ENCODE results near the gene SLC25A25. TPM values are rescaled to one million over a fixed set of nuclear protein-coding genes. Genes with fewer than 3 reads are reported as not detected.

Gene SLC25A25
- total RNA-seq, 1 donor from 2014 or later = 33.0 TPM

DNA sequence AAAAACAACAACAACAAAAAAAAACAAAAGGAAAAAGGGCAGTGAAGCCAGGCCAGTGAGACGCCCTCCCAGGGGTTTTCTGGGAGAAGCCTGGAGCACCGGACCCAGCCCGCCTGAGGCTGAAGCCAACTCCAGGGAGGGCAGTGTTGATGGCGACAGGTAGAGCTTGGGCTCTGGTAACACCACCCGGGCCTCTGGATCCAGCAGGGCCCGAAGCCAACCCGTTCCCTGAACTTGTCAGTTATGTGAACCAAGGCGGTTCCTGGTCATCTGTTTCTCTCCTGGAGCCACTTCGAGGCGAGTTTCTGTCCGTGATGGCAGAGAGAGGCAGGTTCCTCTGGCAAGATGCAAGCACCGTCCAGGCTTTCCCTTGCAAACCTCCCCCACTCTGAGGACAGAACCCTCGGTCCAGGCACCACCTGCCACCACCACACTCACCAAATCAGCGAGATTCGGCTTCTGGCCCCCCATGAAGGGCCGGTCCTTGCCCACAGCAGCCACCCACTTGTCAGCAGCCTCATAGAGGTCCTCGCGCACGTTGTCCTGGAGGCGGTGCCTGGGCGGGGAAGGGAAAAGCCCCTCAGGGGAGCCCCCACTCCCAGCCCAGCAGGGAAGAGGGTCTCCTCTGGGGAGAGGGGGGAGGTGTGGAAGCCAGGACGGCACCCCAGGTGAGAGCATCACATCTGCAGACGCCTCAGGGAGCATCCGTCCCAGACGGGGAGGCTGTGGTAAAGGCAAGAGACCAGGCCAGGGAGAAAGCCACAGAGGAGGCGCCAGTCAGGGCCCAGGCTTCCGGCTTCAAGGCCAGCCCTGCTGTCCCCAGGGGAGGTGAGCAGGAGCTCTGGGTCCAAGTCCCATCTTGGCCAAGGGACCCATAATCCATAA lies 54.1 kb downstream of the SLC25A25 start:
- Mint-ChIP-seq H3K9me3 (ENCODE audit: unreplicated experiment) (peaks cover 8% of the 10 kb centered on the region), H3K27me3 (ENCODE audit: unreplicated experiment) (peaks cover 3% of the 10 kb centered on the region), H3K4me1 (ENCODE audit: low read depth, unreplicated experiment) (peaks cover 15% of the 10 kb centered on the region), H3K36me3 (ENCODE audit: unreplicated experiment) (no peaks in the 10 kb centered on the region), H3K27ac (ENCODE audit: unreplicated experiment) (no peak overlapping the region), H3K4me3 (ENCODE audit: unreplicated experiment) (no peak overlapping the region)
- DNase-seq = peak; percentile 13
- TF ChIP-seq, protein P1, sequence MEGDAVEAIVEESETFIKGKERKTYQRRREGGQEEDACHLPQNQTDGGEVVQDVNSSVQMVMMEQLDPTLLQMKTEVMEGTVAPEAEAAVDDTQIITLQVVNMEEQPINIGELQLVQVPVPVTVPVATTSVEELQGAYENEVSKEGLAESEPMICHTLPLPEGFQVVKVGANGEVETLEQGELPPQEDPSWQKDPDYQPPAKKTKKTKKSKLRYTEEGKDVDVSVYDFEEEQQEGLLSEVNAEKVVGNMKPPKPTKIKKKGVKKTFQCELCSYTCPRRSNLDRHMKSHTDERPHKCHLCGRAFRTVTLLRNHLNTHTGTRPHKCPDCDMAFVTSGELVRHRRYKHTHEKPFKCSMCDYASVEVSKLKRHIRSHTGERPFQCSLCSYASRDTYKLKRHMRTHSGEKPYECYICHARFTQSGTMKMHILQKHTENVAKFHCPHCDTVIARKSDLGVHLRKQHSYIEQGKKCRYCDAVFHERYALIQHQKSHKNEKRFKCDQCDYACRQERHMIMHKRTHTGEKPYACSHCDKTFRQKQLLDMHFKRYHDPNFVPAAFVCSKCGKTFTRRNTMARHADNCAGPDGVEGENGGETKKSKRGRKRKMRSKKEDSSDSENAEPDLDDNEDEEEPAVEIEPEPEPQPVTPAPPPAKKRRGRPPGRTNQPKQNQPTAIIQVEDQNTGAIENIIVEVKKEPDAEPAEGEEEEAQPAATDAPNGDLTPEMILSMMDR (IDR thresholded peaks at IDR 0.05; ENCODE audit: partially characterized antibody, unreplicated experiment) = no peak

DNA sequence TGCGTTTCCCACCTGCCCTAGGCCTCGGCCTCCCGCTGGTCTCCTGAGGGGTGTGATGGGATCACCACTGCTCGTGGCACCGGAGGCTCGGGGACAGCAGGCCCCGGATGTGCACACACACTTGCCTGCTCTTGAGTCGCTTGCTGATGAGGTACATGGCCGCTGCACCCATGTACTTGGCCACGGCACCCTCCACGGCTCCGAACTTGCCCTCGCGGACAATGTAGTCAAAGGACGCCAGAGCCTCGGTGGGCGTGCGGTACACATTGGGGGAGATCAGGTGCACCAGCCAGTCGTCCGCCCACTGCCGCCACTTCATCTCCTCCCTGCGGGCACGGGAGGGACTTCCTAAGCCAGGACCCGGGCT lies 54.8 kb downstream of the SLC25A25 start:
- DNase-seq = peak; percentile 12
- Mint-ChIP-seq H3K36me3 (ENCODE audit: unreplicated experiment) (no peaks in the 10 kb centered on the region), H3K4me3 (ENCODE audit: unreplicated experiment) (no peak overlapping the region), H3K4me1 (ENCODE audit: low read depth, unreplicated experiment) (peaks cover 12% of the 10 kb centered on the region), H3K27ac (ENCODE audit: unreplicated experiment) (no peak overlapping the region), H3K27me3 (ENCODE audit: unreplicated experiment) (peaks cover 3% of the 10 kb centered on the region), H3K9me3 (ENCODE audit: unreplicated experiment) (peaks cover 8% of the 10 kb centered on the region)
- TF ChIP-seq, protein P1 (IDR thresholded peaks at IDR 0.05; ENCODE audit: partially characterized antibody, unreplicated experiment) = no peak

DNA sequence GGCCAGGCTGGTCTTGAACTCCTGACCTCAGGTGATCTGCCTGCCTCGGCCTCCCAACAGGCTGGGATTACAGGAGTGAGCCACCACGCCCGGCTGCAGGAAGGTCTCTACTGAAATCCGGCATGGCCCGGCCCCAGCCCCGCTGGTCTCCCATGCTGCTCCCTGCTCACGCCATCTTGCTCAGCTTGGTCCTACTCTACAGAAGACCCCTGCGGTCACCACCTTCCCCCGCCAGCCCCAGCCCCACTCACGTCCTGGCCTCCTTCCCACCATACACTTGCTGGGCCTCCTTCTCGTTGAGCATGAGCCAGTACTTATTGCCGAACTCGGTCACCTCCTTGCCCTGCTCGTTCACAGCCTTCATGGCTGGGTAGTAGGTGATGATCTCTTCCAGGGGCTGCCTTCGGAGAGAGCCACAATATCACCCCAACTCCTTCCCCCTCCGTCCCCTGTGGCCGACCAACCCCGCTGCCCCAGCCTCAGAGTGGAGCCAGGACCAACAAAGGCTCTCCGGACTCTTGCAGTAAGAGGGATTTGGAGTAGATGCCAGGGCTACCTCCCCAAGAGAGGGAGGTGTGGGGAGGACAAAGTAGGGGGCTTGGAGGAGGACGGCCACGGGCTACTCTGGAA lies 55.5 kb downstream of the SLC25A25 start:
- Mint-ChIP-seq H3K4me1 (ENCODE audit: low read depth, unreplicated experiment) (peaks cover 8% of the 10 kb centered on the region), H3K27ac (ENCODE audit: unreplicated experiment) (peak overlapping the region; percentile 12), H3K4me3 (ENCODE audit: unreplicated experiment) (no peak overlapping the region), H3K9me3 (ENCODE audit: unreplicated experiment) (peaks cover 9% of the 10 kb centered on the region), H3K36me3 (ENCODE audit: unreplicated experiment) (no peaks in the 10 kb centered on the region), H3K27me3 (ENCODE audit: unreplicated experiment) (peaks cover under 1% of the 10 kb centered on the region)
- peak; percentile 12 for DNase-seq
- TF ChIP-seq, protein P1 (IDR thresholded peaks at IDR 0.05; ENCODE audit: partially characterized antibody, unreplicated experiment) = no peak

DNA sequence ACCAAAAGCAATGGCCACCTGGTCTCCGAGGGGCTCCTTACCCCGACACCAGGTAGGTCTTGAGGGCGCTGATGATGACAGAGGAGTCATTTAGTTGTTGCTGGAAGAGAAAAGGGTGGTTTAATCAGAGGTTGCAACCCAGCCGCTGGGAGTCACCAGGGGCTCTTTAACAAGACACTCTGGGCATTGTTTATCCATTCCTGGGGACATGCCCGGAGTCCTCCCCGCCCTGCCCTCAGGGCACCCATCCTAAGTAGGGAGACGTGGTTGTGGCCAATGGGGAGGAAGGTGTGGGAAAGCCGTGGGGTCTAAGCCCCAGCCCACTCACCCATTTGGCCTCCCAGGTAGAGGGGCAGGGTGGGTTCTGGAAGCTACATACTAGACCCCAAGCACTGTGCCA lies 56.4 kb downstream of the SLC25A25 start:
- Mint-ChIP-seq H3K9me3 (ENCODE audit: unreplicated experiment) (peaks cover 11% of the 10 kb centered on the region), H3K36me3 (ENCODE audit: unreplicated experiment) (no peaks in the 10 kb centered on the region), H3K4me1 (ENCODE audit: low read depth, unreplicated experiment) (peaks cover 13% of the 10 kb centered on the region), H3K27ac (ENCODE audit: unreplicated experiment) (no peak overlapping the region), H3K4me3 (ENCODE audit: unreplicated experiment) (no peak overlapping the region), H3K27me3 (ENCODE audit: unreplicated experiment) (peaks cover 5% of the 10 kb centered on the region)
- TF ChIP-seq, protein P1 (IDR thresholded peaks at IDR 0.05; ENCODE audit: partially characterized antibody, unreplicated experiment) = no peak
- DNase-seq = peak; percentile 9

Measured in glutamatergic neuron (in vitro differentiated cells).